Measurements from ENCODE around the gene C1orf122.
A peak's percentile ranks its signal among the peaks of the same experiment; 100 is the strongest.

The C1orf122 gene

GRCh38 chr1:37817481-37817880 lies 9.9 kb downstream of the C1orf122 start:
- DNase-seq (ENCODE audit: low read depth): peak; percentile 14
- TF ChIP-seq, protein P1, sequence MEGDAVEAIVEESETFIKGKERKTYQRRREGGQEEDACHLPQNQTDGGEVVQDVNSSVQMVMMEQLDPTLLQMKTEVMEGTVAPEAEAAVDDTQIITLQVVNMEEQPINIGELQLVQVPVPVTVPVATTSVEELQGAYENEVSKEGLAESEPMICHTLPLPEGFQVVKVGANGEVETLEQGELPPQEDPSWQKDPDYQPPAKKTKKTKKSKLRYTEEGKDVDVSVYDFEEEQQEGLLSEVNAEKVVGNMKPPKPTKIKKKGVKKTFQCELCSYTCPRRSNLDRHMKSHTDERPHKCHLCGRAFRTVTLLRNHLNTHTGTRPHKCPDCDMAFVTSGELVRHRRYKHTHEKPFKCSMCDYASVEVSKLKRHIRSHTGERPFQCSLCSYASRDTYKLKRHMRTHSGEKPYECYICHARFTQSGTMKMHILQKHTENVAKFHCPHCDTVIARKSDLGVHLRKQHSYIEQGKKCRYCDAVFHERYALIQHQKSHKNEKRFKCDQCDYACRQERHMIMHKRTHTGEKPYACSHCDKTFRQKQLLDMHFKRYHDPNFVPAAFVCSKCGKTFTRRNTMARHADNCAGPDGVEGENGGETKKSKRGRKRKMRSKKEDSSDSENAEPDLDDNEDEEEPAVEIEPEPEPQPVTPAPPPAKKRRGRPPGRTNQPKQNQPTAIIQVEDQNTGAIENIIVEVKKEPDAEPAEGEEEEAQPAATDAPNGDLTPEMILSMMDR (conservative IDR thresholded peaks at IDR 0.05; ENCODE audit: low read depth, low read length): no peak
- no peak overlapping the region for H3K4me3 ChIP-seq (ENCODE audit: low read length)

DNA sequence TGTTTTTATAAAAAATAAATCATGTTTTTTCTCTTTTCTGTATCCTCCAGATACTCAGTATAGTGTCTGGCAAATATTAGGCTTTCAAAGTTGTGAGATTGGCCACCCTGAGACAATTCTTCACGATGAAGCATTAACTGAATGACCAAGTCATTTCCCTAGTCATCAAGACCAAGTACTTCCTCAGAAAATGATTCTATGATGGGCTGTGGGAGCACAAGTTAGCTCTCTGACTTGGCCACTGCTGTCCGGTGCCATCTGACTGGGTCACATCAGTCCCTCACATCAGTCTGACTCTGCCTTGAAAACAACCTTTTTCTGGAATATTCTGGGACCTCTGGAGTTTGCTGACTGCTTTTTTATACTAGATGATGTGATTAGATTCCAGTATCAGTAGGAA lies 13.9 kb downstream of the C1orf122 start:
- TF ChIP-seq, protein P1 (conservative IDR thresholded peaks at IDR 0.05; ENCODE audit: low read depth, low read length): no peak
- H3K4me3 ChIP-seq (ENCODE audit: low read length): no peak overlapping the region
- DNase-seq (ENCODE audit: low read depth): no peak

DNA sequence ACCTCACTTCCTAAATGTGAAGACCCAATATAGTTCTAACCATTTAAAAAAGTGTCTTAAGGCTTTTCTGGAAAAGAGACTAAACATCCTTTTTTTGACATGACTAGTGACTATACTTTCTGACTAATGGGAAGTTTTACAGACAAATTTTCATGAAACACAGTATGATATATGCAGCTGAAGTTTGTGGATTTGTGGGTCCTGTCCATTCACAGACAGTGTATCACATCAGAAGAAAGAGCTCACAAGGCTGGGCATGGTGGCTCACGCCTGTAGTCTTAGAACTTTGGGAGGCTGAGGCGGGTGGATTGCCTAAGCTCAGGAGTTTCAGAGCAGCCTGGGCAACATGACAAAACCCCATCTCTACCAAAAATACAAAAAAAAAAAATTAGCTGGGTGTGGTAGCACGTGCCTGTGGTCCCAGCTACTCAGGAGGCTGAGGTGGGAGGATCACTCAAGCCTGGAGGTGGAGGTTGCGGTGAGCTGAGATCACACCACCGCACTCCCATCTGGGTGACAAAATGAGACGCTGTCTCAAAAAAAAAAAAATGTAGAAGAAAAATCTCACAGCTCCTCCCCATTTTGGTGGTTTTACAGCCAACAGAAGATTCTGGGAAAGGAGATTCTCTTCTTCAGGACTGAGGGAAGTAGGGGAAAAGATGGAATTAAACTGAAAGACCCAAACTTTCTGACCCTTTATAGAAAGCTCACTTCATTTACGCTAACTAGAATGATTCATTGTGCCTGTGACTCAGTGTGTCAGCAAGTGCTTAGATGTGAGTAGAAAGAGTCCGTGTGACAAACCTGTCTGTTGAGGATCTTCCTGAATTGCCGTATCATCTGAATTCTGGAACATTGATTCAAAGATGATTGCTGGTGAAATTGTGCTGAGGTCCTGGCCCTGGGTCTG lies 15.6 kb downstream of the C1orf122 start:
- TF ChIP-seq, protein P1 (conservative IDR thresholded peaks at IDR 0.05; ENCODE audit: low read depth, low read length): no peak
- no peak overlapping the region for H3K4me3 ChIP-seq (ENCODE audit: low read length)
- no peak for DNase-seq (ENCODE audit: low read depth)

DNA sequence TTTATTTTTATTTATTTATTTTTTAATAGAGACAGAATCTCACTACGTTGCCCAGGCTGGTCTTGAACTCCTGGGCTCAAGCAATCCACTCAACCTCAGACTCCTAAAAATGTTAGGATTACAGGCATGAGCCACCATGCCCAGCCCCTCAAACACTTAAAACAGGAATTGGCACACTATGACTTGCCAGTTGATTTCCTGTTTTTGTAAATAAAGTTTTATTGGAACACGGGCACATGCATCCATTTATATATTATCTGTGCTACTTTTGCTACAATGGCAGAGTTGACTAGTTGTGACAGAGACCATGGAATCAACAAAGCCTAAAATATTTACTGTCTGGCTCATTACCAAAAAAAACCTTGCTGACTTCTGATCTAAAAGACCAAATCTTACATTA lies 16.4 kb downstream of the C1orf122 start:
- TF ChIP-seq, protein P1 (conservative IDR thresholded peaks at IDR 0.05; ENCODE audit: low read depth, low read length): no peak
- H3K4me3 ChIP-seq (ENCODE audit: low read length): no peak overlapping the region
- no peak for DNase-seq (ENCODE audit: low read depth)

DNA sequence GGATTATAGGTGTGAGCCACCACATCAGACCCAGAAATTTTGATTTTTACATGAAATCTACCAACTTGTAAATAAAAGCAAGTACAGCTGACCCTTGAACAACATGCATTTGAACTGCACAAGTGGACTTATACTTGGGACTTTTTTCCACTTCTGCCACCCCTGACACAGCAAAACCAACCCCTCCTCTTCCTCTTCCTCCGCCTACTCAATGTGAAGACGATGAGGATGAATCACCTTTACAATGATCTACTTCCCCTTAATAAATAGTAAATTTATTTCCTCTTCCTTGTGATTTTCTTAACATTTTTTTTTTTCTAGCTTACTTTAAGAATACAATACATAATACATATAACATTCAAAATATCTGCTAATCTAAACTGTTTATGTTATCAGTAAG lies 17.9 kb downstream of the C1orf122 start:
- no peak for DNase-seq (ENCODE audit: low read depth)
- no peak overlapping the region for H3K4me3 ChIP-seq (ENCODE audit: low read length)
- TF ChIP-seq, protein P1 (conservative IDR thresholded peaks at IDR 0.05; ENCODE audit: low read depth, low read length): no peak

DNA sequence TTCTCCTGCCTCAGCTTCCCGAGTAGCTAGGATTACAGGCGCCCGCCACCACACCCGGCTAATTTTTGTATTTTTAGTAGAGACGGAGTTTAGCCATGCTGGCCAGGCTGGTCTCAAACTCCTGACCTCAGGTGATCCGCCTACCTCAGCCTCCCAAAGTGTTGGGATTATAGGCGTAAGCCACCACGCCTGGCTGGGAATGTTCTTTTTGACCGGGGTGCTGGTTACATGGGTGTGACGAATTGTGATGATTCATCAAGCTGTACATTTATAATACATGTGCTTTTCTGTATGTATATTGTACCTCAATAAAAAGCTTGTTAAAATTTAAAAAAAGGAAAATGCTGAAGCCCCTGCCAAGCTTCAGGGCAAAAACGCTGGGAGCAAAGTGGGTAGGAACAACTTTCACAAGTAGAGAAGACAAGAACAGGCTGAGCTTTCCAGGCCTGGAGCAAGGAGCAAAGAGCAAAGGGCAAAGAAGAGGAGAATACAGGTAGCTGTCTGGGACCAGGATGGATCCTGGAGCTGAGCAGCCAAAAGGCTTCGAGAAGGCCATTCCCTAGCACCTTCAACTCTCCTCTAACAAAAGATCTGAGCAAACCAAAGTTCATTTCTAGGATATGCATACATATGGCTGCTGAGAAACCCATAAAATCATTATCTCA lies 21.0 kb downstream of the C1orf122 start:
- TF ChIP-seq, protein P1 (conservative IDR thresholded peaks at IDR 0.05; ENCODE audit: low read depth, low read length): no peak
- DNase-seq (ENCODE audit: low read depth): no peak
- no peak overlapping the region for H3K4me3 ChIP-seq (ENCODE audit: low read length)
